Hair follicle dermal papilla cell (primary cell): ENCODE data around the gene ACAD9. TPM values are rescaled to one million over a fixed set of nuclear protein-coding genes. Genes with fewer than 3 reads are reported as not detected.

ENCODE experiments used
- small RNA-seq: library from RNA; depleted of rRNA; stranded (forward); fragments of <200 nt; gene quantifications from one replicate; pipeline ENCODE3, GENCODE V24; 2012
- total RNA-seq: library from RNA; depleted of rRNA; stranded (reverse); fragments of >200 nt; gene quantifications from 2 replicates; pipeline ENCODE4 v1.2.3, GENCODE V29; 2012

ACAD9 gene
- total RNA-seq, result 44.6 and 49.7 TPM in 2 replicates

DNA sequence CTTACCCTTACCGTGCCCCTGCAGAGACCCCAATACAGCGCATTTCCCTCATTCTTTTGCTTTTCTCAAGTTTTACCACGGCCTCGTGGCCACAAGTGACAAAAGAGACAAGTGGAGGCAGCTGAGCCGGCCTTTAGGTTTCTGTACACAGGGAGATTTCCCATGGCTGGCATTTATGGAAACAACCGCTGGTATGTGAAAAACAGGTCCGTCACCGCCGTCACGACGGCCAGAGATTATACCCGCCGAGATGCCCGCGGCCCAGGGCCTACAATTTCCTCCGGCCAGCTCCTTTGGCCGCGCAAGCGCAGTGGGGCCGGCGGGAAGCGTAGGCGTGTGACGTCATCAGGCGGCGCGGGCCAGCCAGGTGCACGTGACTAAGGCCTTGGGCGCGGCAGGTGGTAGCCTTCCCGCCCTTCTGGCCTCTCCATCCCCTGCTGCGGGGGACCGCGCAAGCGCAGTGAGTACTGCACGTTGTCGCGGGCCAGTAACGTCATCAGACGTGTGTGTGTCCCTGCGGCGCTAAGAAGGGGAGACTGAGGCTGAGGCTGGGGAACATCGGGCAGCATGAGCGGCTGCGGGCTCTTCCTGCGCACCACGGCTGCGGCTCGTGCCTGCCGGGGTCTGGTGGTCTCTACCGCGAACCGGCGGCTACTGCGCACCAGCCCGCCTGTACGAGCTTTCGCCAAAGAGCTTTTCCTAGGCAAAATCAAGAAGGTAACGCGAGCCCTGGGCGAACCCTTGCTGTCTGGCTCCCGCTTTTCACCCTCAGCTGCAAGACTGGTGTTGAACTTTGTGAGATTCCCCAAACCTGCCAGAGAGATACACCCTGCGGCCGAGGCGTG, at the start of gene ACAD9:
ACAD9 (plus strand) TSS at position 496 of the 845 bp plus-strand sequence; CDS start at position 568, 72 bp downstream.

Small RNA genes lying within 50 kb of the gene (small RNA-seq; reads per million reads assigned to genes)
- gene AC112484.4, result not detected

Other genes with a start within 250 kb of the ACAD9 start
- gene RPN1, start 228.8 kb upstream of the ACAD9 start, total RNA-seq, result 403 and 438 TPM in 2 replicates
- gene RAB7A, start 153.4 kb upstream of the ACAD9 start, total RNA-seq, result 65.6 and 67.9 TPM in 2 replicates
- gene CFAP92, start 114.5 kb downstream of the ACAD9 start, total RNA-seq, result not detected in 2 replicates
- not detected in 2 replicates for gene EFCC1, start 121.7 kb downstream of the ACAD9 start, total RNA-seq
- gene GP9, start 181.2 kb downstream of the ACAD9 start, total RNA-seq, result not detected in 2 replicates
- gene RAB43, start 242.2 kb downstream of the ACAD9 start, total RNA-seq, result 23.0 and 23.9 TPM in 2 replicates